ENCODE measurements around the gene TANC1.
A peak's percentile ranks its signal among the peaks of the same experiment; 100 is the strongest.
"Not testable (repeated sequence)": the region's sequence is repeated elsewhere in the genome, so short reads cannot be mapped to it uniquely, and the experiment has no call there.

TANC1 gene

GRCh38 chr2:159096302-159096855 is 127.9 kb downstream of the TANC1 start:
- ATAC-seq (replicated peaks); H3K27ac Mint-ChIP-seq; DNase-seq; H3K4me3 Mint-ChIP-seq; H3K27me3 Mint-ChIP-seq: not testable (repeated sequence)
- peaks cover 11 to 12% of the 10 kb centered on the region in 2 donors for H3K36me3 Mint-ChIP-seq
- H3K4me1 Mint-ChIP-seq: peaks cover 21 to 34% of the 10 kb centered on the region in 2 donors
- peaks cover 13 to 15% of the 10 kb centered on the region in 2 donors for H3K9me3 Mint-ChIP-seq

GRCh38 chr2:159096901-159097300 is 128.5 kb downstream of the TANC1 start:
- DNase-seq (no peak), ATAC-seq (replicated peaks) (no peak)
- H3K36me3 Mint-ChIP-seq: peaks cover 11 to 12% of the 10 kb centered on the region in 2 donors
- peaks cover 13 to 15% of the 10 kb centered on the region in 2 donors for H3K9me3 Mint-ChIP-seq
- peaks cover 18 to 29% of the 10 kb centered on the region in 2 donors for H3K4me1 Mint-ChIP-seq
- no peak overlapping the region for H3K4me3 Mint-ChIP-seq
- H3K27ac Mint-ChIP-seq: no peak overlapping the region
- H3K27me3 Mint-ChIP-seq: no peaks in the 10 kb centered on the region

GRCh38 chr2:159098361-159098760 is 129.9 kb downstream of the TANC1 start:
- no peak overlapping the region for H3K27ac Mint-ChIP-seq
- no peak overlapping the region for H3K4me3 Mint-ChIP-seq
- H3K36me3 Mint-ChIP-seq: peaks cover 11 to 12% of the 10 kb centered on the region in 2 donors
- peak; percentile 23 to 43 for ATAC-seq (replicated peaks)
- H3K4me1 Mint-ChIP-seq: peaks cover 8 to 14% of the 10 kb centered on the region in 2 donors
- DNase-seq: no peak
- H3K9me3 Mint-ChIP-seq: peaks cover 13 to 15% of the 10 kb centered on the region in 2 donors
- H3K27me3 Mint-ChIP-seq: no peaks in the 10 kb centered on the region

GRCh38 chr2:159098921-159099411 is 130.5 kb downstream of the TANC1 start:
- Mint-ChIP-seq H3K9me3 (peaks cover 13 to 15% of the 10 kb centered on the region in 2 donors), H3K4me3 (no peak overlapping the region), H3K36me3 (peaks cover 11 to 12% of the 10 kb centered on the region in 2 donors), H3K4me1 (peaks cover 6 to 8% of the 10 kb centered on the region in 2 donors), H3K27ac (no peak overlapping the region), H3K27me3 (no peaks in the 10 kb centered on the region)
- DNase-seq (no peak), ATAC-seq (replicated peaks) (peak; percentile 46 to 81)

GRCh38 chr2:159101755-159102489 is 133.5 kb downstream of the TANC1 start:
- Mint-ChIP-seq H3K27me3 (no peaks in the 10 kb centered on the region), H3K4me3 (no peak overlapping the region), H3K36me3 (peaks cover 0 to 1% of the 10 kb centered on the region in 2 donors), H3K27ac (no peak overlapping the region), H3K4me1 (peaks cover 3 to 7% of the 10 kb centered on the region in 2 donors), H3K9me3 (peaks cover 2% of the 10 kb centered on the region in 2 donors)
- ATAC-seq (replicated peaks): no peak
- no peak for DNase-seq

- Mint-ChIP-seq H3K9me3 (no peaks in the 10 kb centered on the region), H3K27me3 (no peaks in the 10 kb centered on the region), H3K4me1 (peaks cover 3 to 7% of the 10 kb centered on the region in 2 donors), H3K36me3 (no peaks in the 10 kb centered on the region), H3K4me3 (no peak overlapping the region), H3K27ac (no peak overlapping the region)
- DNase-seq (no peak), ATAC-seq (replicated peaks) (no peak)
Measured at GRCh38 chr2:159103411-159103810, 135.0 kb downstream of the TANC1 start.

GRCh38 chr2:159106109-159106508 is 137.7 kb downstream of the TANC1 start:
- Mint-ChIP-seq H3K4me1 (peaks cover 0 to 2% of the 10 kb centered on the region in 2 donors), H3K27me3 (no peaks in the 10 kb centered on the region), H3K4me3 (no peak overlapping the region), H3K27ac (peak overlapping the region; percentile 7), H3K9me3 (no peaks in the 10 kb centered on the region), H3K36me3 (no peaks in the 10 kb centered on the region)
- ATAC-seq (replicated peaks) (no peak), DNase-seq (no peak)

- no peaks in the 10 kb centered on the region for H3K36me3 Mint-ChIP-seq
- H3K27ac Mint-ChIP-seq: no peak overlapping the region
- no peaks in the 10 kb centered on the region for H3K27me3 Mint-ChIP-seq
- DNase-seq (no peak), ATAC-seq (replicated peaks) (no peak)
- no peaks in the 10 kb centered on the region for H3K9me3 Mint-ChIP-seq
- H3K4me3 Mint-ChIP-seq: no peak overlapping the region
- H3K4me1 Mint-ChIP-seq: peaks cover 0 to 2% of the 10 kb centered on the region in 2 donors
Measured at GRCh38 chr2:159108181-159108893, 139.9 kb downstream of the TANC1 start.

GRCh38 chr2:159109517-159109916 is 141.1 kb downstream of the TANC1 start:
- H3K4me1 Mint-ChIP-seq: peaks cover 0 to 2% of the 10 kb centered on the region in 2 donors
- ATAC-seq (replicated peaks) (no peak), DNase-seq (no peak)
- no peak overlapping the region for H3K4me3 Mint-ChIP-seq
- H3K36me3 Mint-ChIP-seq: no peaks in the 10 kb centered on the region
- H3K27me3 Mint-ChIP-seq: no peaks in the 10 kb centered on the region
- no peak overlapping the region for H3K27ac Mint-ChIP-seq
- H3K9me3 Mint-ChIP-seq: no peaks in the 10 kb centered on the region

- Mint-ChIP-seq H3K36me3 (no peaks in the 10 kb centered on the region), H3K27ac (no peak overlapping the region), H3K4me3 (no peak overlapping the region), H3K9me3 (no peaks in the 10 kb centered on the region), H3K27me3 (no peaks in the 10 kb centered on the region), H3K4me1 (peaks cover 0 to 2% of the 10 kb centered on the region in 2 donors)
- DNase-seq (no peak), ATAC-seq (replicated peaks) (no peak)
Measured at GRCh38 chr2:159110784-159111183, 142.3 kb downstream of the TANC1 start.

- no peaks in the 10 kb centered on the region for H3K27me3 Mint-ChIP-seq
- H3K27ac Mint-ChIP-seq: no peak overlapping the region
- H3K4me3 Mint-ChIP-seq: no peak overlapping the region
- H3K36me3 Mint-ChIP-seq: no peaks in the 10 kb centered on the region
- DNase-seq (no peak), ATAC-seq (replicated peaks) (no peak)
- H3K9me3 Mint-ChIP-seq: no peaks in the 10 kb centered on the region
- peaks cover 0 to 2% of the 10 kb centered on the region in 2 donors for H3K4me1 Mint-ChIP-seq
Measured at GRCh38 chr2:159111346-159111927, 143.0 kb downstream of the TANC1 start.

GRCh38 chr2:159114835-159115234 is 146.4 kb downstream of the TANC1 start:
- Mint-ChIP-seq H3K27ac (no peak overlapping the region), H3K27me3 (no peaks in the 10 kb centered on the region), H3K4me1 (peaks cover 0 to 4% of the 10 kb centered on the region in 2 donors), H3K4me3 (no peak overlapping the region), H3K9me3 (no peaks in the 10 kb centered on the region), H3K36me3 (no peaks in the 10 kb centered on the region)
- ATAC-seq (replicated peaks) (no peak), DNase-seq (no peak)

- Mint-ChIP-seq H3K27me3 (no peaks in the 10 kb centered on the region), H3K27ac (no peak overlapping the region), H3K4me3 (no peak overlapping the region), H3K36me3 (no peaks in the 10 kb centered on the region), H3K4me1 (peaks cover 0 to 3% of the 10 kb centered on the region in 2 donors), H3K9me3 (no peaks in the 10 kb centered on the region)
- DNase-seq (no peak), ATAC-seq (replicated peaks) (no peak)
Measured at GRCh38 chr2:159116922-159117321, 148.5 kb downstream of the TANC1 start.

GRCh38 chr2:159117658-159118057 is 149.2 kb downstream of the TANC1 start:
- no peaks in the 10 kb centered on the region for H3K9me3 Mint-ChIP-seq
- H3K27ac Mint-ChIP-seq: no peak overlapping the region
- H3K4me1 Mint-ChIP-seq: peaks cover 0 to 3% of the 10 kb centered on the region in 2 donors
- no peak for ATAC-seq (replicated peaks)
- H3K27me3 Mint-ChIP-seq: no peaks in the 10 kb centered on the region
- DNase-seq: no peak
- H3K36me3 Mint-ChIP-seq: no peaks in the 10 kb centered on the region
- H3K4me3 Mint-ChIP-seq: no peak overlapping the region

All from stimulated activated naive B cell treated with anti-CD40 and anti-IgM and Interleukin-4, amounts not matched to agents 10 μg/mL and 1 μg/mL and 100 μg/mL, for 72 hours (primary cell).